Naive thymus-derived CD4-positive, alpha-beta T cell (primary cell): ENCODE data around the gene VANGL1. TPM values are rescaled to one million over a fixed set of nuclear protein-coding genes. Genes with fewer than 3 reads are reported as not detected.
A peak's percentile ranks its signal among the peaks of the same experiment; 100 is the strongest.

ENCODE experiments used
- ATAC-seq: fragments of 150-1000 bp; cut with Tn5 transposase; 2 replicates; pipeline ENCODE4 v1.10.0; 2021; ENCODE audit warnings: mild to moderate bottlenecking, moderate library complexity
- CTCF ChIA-PET: fragments of 350-600 bp; sonication (Branson Sonifier 250); formaldehyde crosslinking; loops from one replicate; lab custom pipeline; 2021; ENCODE audit warnings: antibody characterized with exemption; lab: Charles Lee
- POLR2A ChIA-PET: fragments of 350-600 bp; sonication (Branson Sonifier 250); formaldehyde crosslinking; loops from one replicate; lab custom pipeline; 2021; ENCODE audit warnings: antibody characterized with exemption, inconsistent platforms; lab: Charles Lee
- DNase-seq, 9 donors: peaks; one replicate each; pipeline versions ENCODE4 v3.0.0 to v3.0.0-alpha.2; 2020 to 2022; ENCODE audit warnings: mixed read lengths in 1 of 9
- H3K27ac ChIP-seq: one replicate; pipeline ENCODE4 v1.7.0; 2013; ENCODE audit warnings: mild to moderate bottlenecking, low read depth, low read length, moderate library complexity
- H3K27me3 ChIP-seq, 2 donors: one replicate each; pipeline ENCODE4 v1.7.0; 2013; ENCODE audit warnings: low read length in 2 of 2, mild to moderate bottlenecking in 2 of 2, moderate library complexity in 2 of 2; ENCODE audit not compliant: control insufficient read depth in 2 of 2, insufficient read depth in 2 of 2
- H3K36me3 ChIP-seq, 3 experiments: 1 replicate in 2 of 3; 2 replicates in 1 of 3; pipeline ENCODE4 v1.7.0; 2013; ENCODE audit warnings: low read length in 3 of 3, mild to moderate bottlenecking in 3 of 3, moderate library complexity in 1 of 3; ENCODE audit not compliant: insufficient read depth in 3 of 3, control insufficient read depth in 2 of 3
- H3K4me1 ChIP-seq, 2 donors: one replicate each; pipeline ENCODE4 v1.7.0; 2013; ENCODE audit warnings: low read length in 2 of 2, mild to moderate bottlenecking in 2 of 2, moderate library complexity in 1 of 2; ENCODE audit not compliant: control insufficient read depth in 2 of 2, insufficient read depth in 2 of 2
- H3K4me3 ChIP-seq: 2 replicates; pipeline ENCODE4 v1.7.0; 2013; ENCODE audit warnings: mild to moderate bottlenecking, low read length
- H3K9me3 ChIP-seq, 3 experiments: 1 replicate in 2 of 3; 2 replicates in 1 of 3; pipeline ENCODE4 v1.7.0; 2013; ENCODE audit warnings: low read length in 3 of 3; ENCODE audit not compliant: control insufficient read depth in 2 of 3
- H3K27ac Mint-ChIP-seq, 9 donors: one replicate each; pipeline ENCODE4 v1.8.0; 2020 to 2022; ENCODE audit warnings: mixed read lengths in 9 of 9, mild to moderate bottlenecking in 8 of 9, moderate library complexity in 5 of 9, inconsistent platforms in 2 of 9
- H3K27me3 Mint-ChIP-seq, 5 donors: one replicate each; pipeline ENCODE4 v1.8.0; 2021 to 2022; ENCODE audit warnings: mixed read lengths in 5 of 5, mild to moderate bottlenecking in 1 of 5
- H3K36me3 Mint-ChIP-seq, 5 donors: one replicate each; pipeline ENCODE4 v1.8.0; 2020 to 2022; ENCODE audit warnings: mixed read lengths in 5 of 5, mild to moderate bottlenecking in 3 of 5, inconsistent platforms in 1 of 5
- H3K4me1 Mint-ChIP-seq, 7 donors: one replicate each; pipeline ENCODE4 v1.8.0; 2020 to 2022; ENCODE audit warnings: mixed read lengths in 7 of 7, mild to moderate bottlenecking in 3 of 7, inconsistent platforms in 1 of 7
- H3K4me3 Mint-ChIP-seq, 10 donors: one replicate each; pipeline ENCODE4 v1.8.0; 2020 to 2022; ENCODE audit warnings: mild to moderate bottlenecking in 10 of 10, mixed read lengths in 10 of 10, moderate library complexity in 6 of 10, inconsistent platforms in 2 of 10
- H3K9me3 Mint-ChIP-seq, 11 donors: one replicate each; pipeline ENCODE4 v1.8.0; 2020 to 2022; ENCODE audit warnings: mixed read lengths in 11 of 11, mild to moderate bottlenecking in 4 of 11, inconsistent platforms in 1 of 11, moderate library complexity in 1 of 11
- intact Hi-C, 2 donors: fragments of 100-400 bp; cut with micrococcal nuclease; formaldehyde crosslinking; loops; one replicate each; pipeline ENCODE4 v1.15.1; 2023
- polyA plus RNA-seq, 2 donors: library from polyadenylated mRNA; unstranded; fragments of 300-500 nt; fragmentation: Illumina TruSeq; gene quantifications; one replicate each; pipeline ENCODE4 v1.2.3, GENCODE V29; 2021
- total RNA-seq, 6 experiments: library from RNA in 5 of 6; stranded (reverse) in 5 of 6; gene quantifications; 1 replicate in 5 of 6; 2 replicates in 1 of 6; pipeline ENCODE4 v1.2.3 and lab custom pipeline; 2021 to 2026

VANGL1 gene
- total and polyA plus RNA-seq, 7 experiments from 2014 or later = 0.54 to 13.3 (median 1.5) TPM

DNA sequence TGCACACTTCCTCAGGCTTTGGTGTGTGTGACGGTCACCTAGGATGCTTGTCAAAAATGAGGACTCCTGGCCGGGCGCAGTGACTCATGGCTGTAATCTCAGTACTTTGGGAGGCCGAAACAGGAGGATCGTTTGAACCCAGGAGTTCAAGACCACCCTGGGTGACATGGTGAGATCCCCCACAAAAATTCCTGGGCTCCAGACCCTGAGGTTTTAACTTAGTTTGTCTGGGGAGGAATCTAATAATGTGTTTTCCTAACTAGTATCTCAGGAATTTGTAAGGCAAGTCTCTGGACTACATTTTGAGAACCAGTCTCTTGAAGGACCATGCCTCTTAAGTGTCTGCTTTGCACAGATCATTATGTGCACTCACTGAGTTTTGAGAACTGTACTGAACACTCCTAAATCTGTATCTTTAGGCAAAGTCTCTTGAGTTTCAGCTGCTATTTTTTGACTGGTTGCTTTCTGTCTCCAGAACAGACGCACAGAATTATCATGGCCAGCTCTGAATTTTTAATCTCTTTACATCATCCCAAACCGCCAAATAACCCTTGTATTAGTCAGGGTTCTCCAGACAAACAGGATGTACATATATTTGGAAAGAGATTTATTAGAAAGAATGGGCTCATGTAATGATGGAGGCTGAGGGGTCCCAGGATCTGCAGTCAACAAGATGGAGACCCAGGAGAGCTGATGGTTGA lies 45.5 kb upstream of the VANGL1 start:
- Histone ChIP-seq H3K27ac (no peak overlapping the region), H3K27me3 (no peaks in the 10 kb centered on the region), H3K9me3 (no peaks in the 10 kb centered on the region), H3K4me3 (no peak overlapping the region), H3K4me1 (no peaks in the 10 kb centered on the region), H3K36me3 (no peaks in the 10 kb centered on the region)
- Mint-ChIP-seq H3K27ac (no peak overlapping the region), H3K36me3 (peaks cover 0 to 4% (median 0%) of the 10 kb centered on the region in 5 donors), H3K4me1 (peaks cover 0 to 3% (median 0%) of the 10 kb centered on the region in 7 donors), H3K4me3 (no peak overlapping the region), H3K27me3 (peaks cover 0 to 28% (median 8%) of the 10 kb centered on the region in 5 donors), H3K9me3 (peaks cover 0 to 8% (median 0%) of the 10 kb centered on the region in 11 donors)
- POLR2A ChIA-PET = no interaction called here
- intact Hi-C loops = loop anchor here in 1 of 2 donors (1.0 kb wide), 1 partner anchor 457 kb away; no protein-coding TSS in a partner anchor
- DNase-seq (no peak), ATAC-seq (no peak)
- CTCF ChIA-PET = interaction anchor here (2.3 kb wide), 1 partner anchor 459 kb away, joined by 8 read pairs; no protein-coding TSS in a partner anchor

DNA sequence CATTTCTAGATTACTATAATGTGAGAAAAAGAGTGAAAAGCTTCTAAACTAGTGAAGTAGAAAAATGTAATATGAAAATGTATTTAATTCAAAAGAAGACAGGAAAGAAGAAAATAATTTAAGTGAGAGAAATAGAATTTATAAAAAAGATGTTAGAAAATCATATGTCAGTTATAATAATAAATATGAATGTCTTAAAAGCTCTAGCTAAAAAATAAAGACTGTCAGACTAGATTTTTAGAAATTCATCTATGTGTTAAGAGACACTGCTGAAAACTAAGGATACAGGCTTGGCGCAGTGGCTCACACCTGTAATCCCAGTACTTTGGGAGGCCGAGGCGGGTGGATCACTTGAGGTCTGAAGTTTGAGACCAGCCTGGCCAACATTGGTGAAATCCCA lies 37.3 kb upstream of the VANGL1 start:
- no peaks in the 10 kb centered on the region for H3K27me3 ChIP-seq
- no peaks in the 10 kb centered on the region for H3K4me1 ChIP-seq
- Mint-ChIP-seq H3K36me3 (no peaks in the 10 kb centered on the region), H3K4me3 (no peak overlapping the region), H3K27ac (peak overlapping the region in 1 of 9 donors; percentile 31), H3K4me1 (peaks cover 0 to 2% (median 0%) of the 10 kb centered on the region in 7 donors), H3K9me3 (peaks cover 0 to 14% (median 0%) of the 10 kb centered on the region in 11 donors), H3K27me3 (peaks cover 4 to 14% (median 11%) of the 10 kb centered on the region in 5 donors)
- intact Hi-C loops = no loop called here
- ChIA-PET POLR2A (no interaction called here), CTCF (no interaction called here)
- DNase-seq = no peak
- no peaks in the 10 kb centered on the region for H3K9me3 ChIP-seq
- H3K4me3 ChIP-seq = no peak overlapping the region
- H3K36me3 ChIP-seq = no peaks in the 10 kb centered on the region
- no peak for ATAC-seq
- H3K27ac ChIP-seq = no peak overlapping the region

DNA sequence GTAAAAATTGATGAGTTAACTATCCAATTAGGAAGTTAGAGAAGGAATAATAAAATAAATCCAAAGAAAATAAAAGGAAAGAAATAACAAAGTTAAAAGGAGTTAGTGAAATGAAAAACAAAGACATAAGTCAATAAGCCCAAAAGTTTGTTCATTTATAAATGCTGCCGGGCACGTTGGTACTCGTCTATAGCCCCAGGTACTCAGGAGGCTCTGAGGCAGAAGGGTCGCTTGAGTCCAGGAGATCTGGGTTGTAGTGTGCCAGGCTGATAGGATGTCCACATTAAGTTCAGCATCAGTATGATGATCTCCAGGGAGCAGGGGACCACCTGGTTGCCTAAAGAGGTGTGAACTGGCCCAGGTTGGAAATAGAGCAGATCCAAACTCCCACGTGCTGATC lies 35.5 kb upstream of the VANGL1 start:
- H3K36me3 Mint-ChIP-seq = no peaks in the 10 kb centered on the region
- H3K4me1 Mint-ChIP-seq = peaks cover 0 to 2% (median 0%) of the 10 kb centered on the region in 7 donors
- POLR2A ChIA-PET = no interaction called here
- Histone ChIP-seq H3K36me3 (no peaks in the 10 kb centered on the region), H3K9me3 (no peaks in the 10 kb centered on the region), H3K27me3 (no peaks in the 10 kb centered on the region), H3K4me1 (no peaks in the 10 kb centered on the region), H3K4me3 (no peak overlapping the region), H3K27ac (no peak overlapping the region)
- CTCF ChIA-PET = no interaction called here
- H3K27me3 Mint-ChIP-seq = peaks cover 5 to 14% (median 9%) of the 10 kb centered on the region in 5 donors
- H3K4me3 Mint-ChIP-seq = no peak overlapping the region
- H3K27ac Mint-ChIP-seq = no peak overlapping the region
- intact Hi-C loops = no loop called here
- ATAC-seq = no peak
- peaks cover 0 to 10% (median 0%) of the 10 kb centered on the region in 11 donors for H3K9me3 Mint-ChIP-seq
- DNase-seq = no peak

DNA sequence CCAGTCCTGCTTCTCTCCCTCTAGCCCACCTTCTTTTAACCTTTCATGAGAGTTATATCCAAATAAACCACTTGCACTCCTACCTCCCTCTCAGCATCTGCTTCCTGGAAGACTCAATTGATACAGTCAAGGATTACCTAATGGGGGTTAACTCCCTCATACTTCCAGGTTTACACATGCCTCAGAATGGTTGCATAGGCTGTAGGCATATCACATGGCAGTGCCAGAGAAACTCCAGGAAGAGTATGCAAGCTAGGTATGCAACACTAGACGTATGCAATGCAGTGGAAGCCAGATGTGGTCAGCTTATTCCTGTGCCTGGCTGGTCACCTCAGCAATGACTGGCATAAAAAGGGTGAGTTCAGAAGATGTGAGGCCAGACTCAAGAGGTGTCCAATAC lies 32.7 kb upstream of the VANGL1 start:
- peaks cover 0 to 8% (median 1%) of the 10 kb centered on the region in 11 donors for H3K9me3 Mint-ChIP-seq
- ChIA-PET CTCF (no interaction called here), POLR2A (no interaction called here)
- peaks cover 0 to 2% (median 0%) of the 10 kb centered on the region in 7 donors for H3K4me1 Mint-ChIP-seq
- H3K9me3 ChIP-seq = no peaks in the 10 kb centered on the region
- H3K36me3 Mint-ChIP-seq = peaks cover 0 to 4% (median 0%) of the 10 kb centered on the region in 5 donors
- H3K27me3 Mint-ChIP-seq = peaks cover 4 to 19% (median 12%) of the 10 kb centered on the region in 5 donors
- H3K36me3 ChIP-seq = no peaks in the 10 kb centered on the region
- intact Hi-C loops = loop anchor here in 1 of 2 donors (2.0 kb wide), 1 partner anchor 98 kb away; no protein-coding TSS in a partner anchor
- peak overlapping the region in 1 of 9 donors; percentile 14 for H3K27ac Mint-ChIP-seq
- H3K27me3 ChIP-seq = no peaks in the 10 kb centered on the region
- no peak overlapping the region for H3K4me3 ChIP-seq
- no peak overlapping the region for H3K4me3 Mint-ChIP-seq
- no peaks in the 10 kb centered on the region for H3K4me1 ChIP-seq
- DNase-seq (no peak), ATAC-seq (no peak)
- H3K27ac ChIP-seq = no peak overlapping the region

DNA sequence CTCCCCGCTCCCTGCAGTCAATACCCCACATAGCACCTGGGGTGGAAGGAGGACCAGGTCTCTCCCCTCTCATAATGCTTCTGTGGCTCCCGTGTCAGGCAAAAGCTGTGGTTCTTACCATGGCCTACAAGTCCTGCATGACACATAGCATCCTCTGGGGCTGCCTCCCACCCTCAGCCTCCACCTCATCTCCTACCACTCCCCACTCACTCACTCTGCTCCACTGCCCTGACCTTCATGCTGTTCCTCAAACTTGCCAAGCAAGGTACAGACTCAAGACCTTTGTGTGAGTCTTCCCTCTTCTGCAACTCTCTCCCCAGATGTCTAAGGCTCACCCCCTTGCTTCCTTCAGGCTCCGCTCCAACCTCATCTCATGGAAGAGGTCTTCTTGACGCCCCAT lies 28.0 kb upstream of the VANGL1 start:
- no peak for DNase-seq
- no peaks in the 10 kb centered on the region for H3K9me3 ChIP-seq
- Mint-ChIP-seq H3K4me3 (no peak overlapping the region), H3K4me1 (no peaks in the 10 kb centered on the region), H3K9me3 (peaks cover 0 to 13% (median 5%) of the 10 kb centered on the region in 11 donors), H3K27ac (no peak overlapping the region), H3K27me3 (peaks cover 3 to 30% (median 21%) of the 10 kb centered on the region in 5 donors), H3K36me3 (peaks cover 0 to 10% (median 0%) of the 10 kb centered on the region in 5 donors)
- ChIA-PET POLR2A (no interaction called here), CTCF (no interaction called here)
- H3K27ac ChIP-seq = no peak overlapping the region
- ATAC-seq = no peak
- intact Hi-C loops = no loop called here
- no peaks in the 10 kb centered on the region for H3K4me1 ChIP-seq
- H3K27me3 ChIP-seq = no peaks in the 10 kb centered on the region
- H3K4me3 ChIP-seq = no peak overlapping the region
- H3K36me3 ChIP-seq = no peaks in the 10 kb centered on the region

DNA sequence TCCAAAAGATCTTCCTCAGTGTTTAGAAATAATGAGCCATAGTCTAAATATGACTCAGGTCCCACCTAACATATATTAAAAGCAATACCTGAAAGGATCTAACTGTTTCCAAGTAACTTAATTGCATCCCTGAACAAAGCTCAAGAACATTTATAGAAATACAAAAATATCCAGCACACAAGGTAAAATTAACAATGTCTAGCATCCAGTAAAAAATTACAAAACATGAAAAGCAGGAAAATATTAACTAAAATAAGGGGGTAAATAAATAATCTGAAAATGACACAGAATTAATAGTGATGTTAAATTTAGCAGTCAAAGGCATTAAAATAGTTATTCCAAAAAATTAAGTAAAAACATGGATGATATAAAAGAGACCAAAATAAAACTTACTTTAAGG lies 21.3 kb upstream of the VANGL1 start:
- Mint-ChIP-seq H3K36me3 (peaks cover 0 to 18% (median 3%) of the 10 kb centered on the region in 5 donors), H3K4me3 (no peak overlapping the region), H3K4me1 (no peaks in the 10 kb centered on the region), H3K27me3 (peaks cover 3 to 29% (median 11%) of the 10 kb centered on the region in 5 donors), H3K9me3 (peaks cover 10 to 51% (median 27%) of the 10 kb centered on the region in 11 donors), H3K27ac (no peak overlapping the region)
- no peak for ATAC-seq
- DNase-seq = no peak
- H3K36me3 ChIP-seq = no peaks in the 10 kb centered on the region
- CTCF ChIA-PET = no interaction called here
- intact Hi-C loops = no loop called here
- peaks cover 0 to 7% (median 0%) of the 10 kb centered on the region in 3 experiments for H3K9me3 ChIP-seq
- no peak overlapping the region for H3K4me3 ChIP-seq
- H3K27ac ChIP-seq = no peak overlapping the region
- no peaks in the 10 kb centered on the region for H3K27me3 ChIP-seq
- no peaks in the 10 kb centered on the region for H3K4me1 ChIP-seq
- POLR2A ChIA-PET = no interaction called here
